GM12891 (cell line): ENCODE measurements around the gene STRN.

Source experiments
- DNase-seq: peaks from one replicate; pipeline ENCODE4 v3.0.0; 2011; ENCODE audit warnings: low spot score; ENCODE audit not compliant: insufficient read length
- FAIRE-seq: peaks from 2 replicates; lab custom pipeline; 2011; peaks lifted over from hg19 to GRCh38; lab: Jason Lieb, UNC
- PAX5 ChIP-seq: IDR thresholded peaks from 2 replicates; pipeline ENCODE4 v1.6.1; 2011; ENCODE audit warnings: low read length, moderate library complexity, mild to moderate bottlenecking; ENCODE audit not compliant: insufficient read depth, severe bottlenecking
- POLR2A ChIP-seq: IDR thresholded peaks from 2 replicates; pipeline ENCODE4 v1.6.1; 2011; ENCODE audit warnings: low read depth, low read length, control low read depth
- POLR2AphosphoS5 ChIP-seq: IDR thresholded peaks from 2 replicates; pipeline ENCODE4 v1.6.1; 2011; ENCODE audit warnings: low read depth, low read length, control low read depth
- POU2F2 ChIP-seq: IDR thresholded peaks from 2 replicates; pipeline ENCODE4 v1.6.1; 2011; ENCODE audit warnings: low read depth, mild to moderate bottlenecking, control low read depth, low read length, moderate library complexity
- SPI1 ChIP-seq: IDR thresholded peaks from 2 replicates; pipeline ENCODE4 v1.6.1; 2011; ENCODE audit warnings: low read depth, low read length, control low read depth
- TAF1 ChIP-seq: IDR thresholded peaks from 2 replicates; pipeline ENCODE4 v1.6.1; 2011; ENCODE audit warnings: low read depth, low read length, control low read depth

Gene STRN

GRCh38 chr2:36800381-36800780 lies 166.0 kb downstream of the STRN start:
- DNase-seq (no peak), FAIRE-seq (no peak)
- TF ChIP-seq POLR2AphosphoS5 (no peak), POU2F2 (no peak), SPI1 (no peak), TAF1 (no peak)

- no peak for DNase-seq
- no peak for FAIRE-seq
- no peak for TF ChIP-seq TAF1
- TF ChIP-seq POU2F2, result no peak
- TF ChIP-seq PAX5, result no peak
- no peak for TF ChIP-seq POLR2AphosphoS5
- no peak for TF ChIP-seq POLR2A
- no peak for TF ChIP-seq SPI1
Observed at GRCh38 chr2:36798724-36799123, 167.6 kb downstream of the STRN start.

- TF ChIP-seq TAF1, result no peak
- no peak for TF ChIP-seq POLR2A
- TF ChIP-seq POLR2AphosphoS5, result no peak
- TF ChIP-seq SPI1, result no peak
- no peak for TF ChIP-seq PAX5
- TF ChIP-seq POU2F2, result no peak
- no peak for DNase-seq
- no peak for FAIRE-seq
Observed at GRCh38 chr2:36797324-36798070, 168.8 kb downstream of the STRN start.
